HG02840 (cell line): Measurements from ENCODE around the gene TOM1.

Source experiments
- ATAC-seq: cut with Tn5 transposase; IDR thresholded peaks from one replicate; pipeline ENCODE4 v1.9.1; 2021; ENCODE audit warnings: mild to moderate bottlenecking, moderate library complexity, moderate number of reproducible peaks; ENCODE audit not compliant: unreplicated experiment, low FRiP score

The TOM1 gene

GRCh38 chr22:35343664-35344550 lies 44.2 kb downstream of the TOM1 start:
- ATAC-seq = no peak

- ATAC-seq = no peak
Measured at GRCh38 chr22:35344956-35345690, 45.4 kb downstream of the TOM1 start.

- ATAC-seq = no peak
Measured at GRCh38 chr22:35345808-35346505, 46.3 kb downstream of the TOM1 start.

GRCh38 chr22:35346596-35347220 lies 47.0 kb downstream of the TOM1 start:
- no peak for ATAC-seq

GRCh38 chr22:35347462-35347861 lies 47.8 kb downstream of the TOM1 start:
- no peak for ATAC-seq

- no peak for ATAC-seq
Measured at GRCh38 chr22:35348026-35348590, 48.4 kb downstream of the TOM1 start.

GRCh38 chr22:35348703-35349102 lies 49.0 kb downstream of the TOM1 start:
- ATAC-seq = no peak

GRCh38 chr22:35349368-35349703 lies 49.6 kb downstream of the TOM1 start:
- no peak for ATAC-seq

- ATAC-seq = no peak
Measured at GRCh38 chr22:35349704-35350538, 50.2 kb downstream of the TOM1 start.

- ATAC-seq = peak; percentile 55
Measured at GRCh38 chr22:35350539-35351503, 51.1 kb downstream of the TOM1 start.

GRCh38 chr22:35352214-35353111 lies 52.8 kb downstream of the TOM1 start:
- ATAC-seq = no peak

- no peak for ATAC-seq
Measured at GRCh38 chr22:35353318-35353717, 53.6 kb downstream of the TOM1 start.

- ATAC-seq = no peak
Measured at GRCh38 chr22:35354068-35354467, 54.4 kb downstream of the TOM1 start.

GRCh38 chr22:35357883-35358621 lies 58.4 kb downstream of the TOM1 start:
- no peak for ATAC-seq

GRCh38 chr22:35359380-35360065 lies 59.8 kb downstream of the TOM1 start:
- no peak for ATAC-seq

- no peak for ATAC-seq
Measured at GRCh38 chr22:35361001-35361558, 61.4 kb downstream of the TOM1 start.
